HepG2 (cell line): Measurements from ENCODE around the gene EMC10. TPM values are rescaled to one million over a fixed set of nuclear protein-coding genes. Genes with fewer than 3 reads are reported as not detected.

Experiments
- ATAC-seq: fragments of 200-7000 bp; cut with Tn5 transposase; 3 replicates; pipeline ENCODE4 v1.9.1; 2020; ENCODE audit warnings: mild to moderate bottlenecking, moderate library complexity
- BruUV-seq: library from RNA; stranded (reverse); fragments of 400-500 nt; replicated peaks from 2 replicates; lab custom pipeline; 2021; lab: Mats Ljungman, UMichigan
- CTCF ChIA-PET: fragments of 300-600 bp; formaldehyde crosslinking; extraction: SDS; loops from one replicate; lab custom pipeline; 2021; ENCODE audit warnings: low total read pairs, inconsistent platforms, low intra/inter-chr PET ratio; lab: Yijun Ruan, JAX
- POLR2A ChIA-PET: fragments of 350-600 bp; sonication (Branson Sonifier 250); formaldehyde crosslinking; loops from one replicate; lab custom pipeline; 2020; ENCODE audit warnings: antibody characterized with exemption, inconsistent platforms; lab: Yijun Ruan, JAX
- DNase-seq: peaks from one replicate; pipeline ENCODE4 v3.0.0-alpha.2; 2015; ENCODE audit warnings: low spot score
- FAIRE-seq: peaks from 3 replicates; lab custom pipeline; 2011; peaks lifted over from hg19 to GRCh38; lab: Jason Lieb, UNC
- H2AFZ ChIP-seq: one replicate; pipeline ENCODE4 v1.6.1; 2011; ENCODE audit warnings: low read length, inconsistent platforms
- H3K27ac ChIP-seq: fragments of 300-600 bp; 3 replicates; pipeline ENCODE4 v1.8.0; 2011; ENCODE audit warnings: mixed run types, mild to moderate bottlenecking, mixed read lengths, low read length, inconsistent platforms; ENCODE audit not compliant: insufficient read depth; ENCODE audit errors: extremely low read length
- H3K27me3 ChIP-seq, 2 experiments: fragments of 200-600 bp in 1 of 2; 2 replicates in 1 of 2; 3 replicates in 1 of 2; pipeline versions ENCODE4 v1.6.0 to v1.8.0; 2011; ENCODE audit warnings: low read length in 2 of 2, mild to moderate bottlenecking in 2 of 2, moderate library complexity in 2 of 2, inconsistent platforms in 1 of 2; ENCODE audit not compliant: insufficient read depth in 2 of 2, control insufficient read depth in 1 of 2
- H3K36me3 ChIP-seq, 2 experiments: fragments of 200-600 bp in 1 of 2; replicated peaks in 1 of 2; 2 replicates in 1 of 2; 3 replicates in 1 of 2; pipeline versions ENCODE4 v1.5.1 to v1.8.0; 2011; ENCODE audit warnings: low read length in 2 of 2, inconsistent platforms in 1 of 2; ENCODE audit not compliant: insufficient read depth in 2 of 2, control insufficient read depth in 1 of 2
- H3K4me1 ChIP-seq: 2 replicates; pipeline ENCODE4 v1.5.1; 2012; ENCODE audit warnings: low read length, inconsistent platforms; ENCODE audit not compliant: insufficient read depth
- H3K4me2 ChIP-seq: 2 replicates; pipeline ENCODE4 v1.6.0; 2011; ENCODE audit warnings: low read depth, low read length, inconsistent platforms
- H3K4me3 ChIP-seq, 3 experiments: fragments of 200-600 bp in 1 of 3; sonication (generic), shearing (Covaris generic) in 1 of 3; replicated peaks in 1 of 3; 2 replicates each; pipeline ENCODE4 v1.5.1; 2011 to 2016; ENCODE audit warnings: low read length in 3 of 3, inconsistent platforms in 2 of 3, low read depth in 2 of 3, mild to moderate bottlenecking in 2 of 3, control low read depth in 1 of 3, mixed read lengths in 1 of 3; ENCODE audit not compliant: insufficient read depth in 1 of 3
- H3K79me2 ChIP-seq: one replicate; pipeline ENCODE4 v1.6.1; 2011; ENCODE audit warnings: low read length, inconsistent platforms; ENCODE audit not compliant: insufficient read depth
- H3K9ac ChIP-seq: 2 replicates; pipeline ENCODE4 v1.6.0; 2011; ENCODE audit warnings: mild to moderate bottlenecking, low read depth, low read length, inconsistent platforms; ENCODE audit not compliant: insufficient read depth
- H3K9me3 ChIP-seq: 2 replicates; pipeline ENCODE4 v1.5.1; 2012; ENCODE audit warnings: mild to moderate bottlenecking, low read length
- H4K20me1 ChIP-seq: 2 replicates; pipeline ENCODE4 v1.6.0; 2011; ENCODE audit warnings: inconsistent platforms, mild to moderate bottlenecking, low read length, moderate library complexity; ENCODE audit not compliant: insufficient read depth
- CBX5 ChIP-seq: sonication (generic); formaldehyde crosslinking; IDR thresholded peaks from 2 replicates; pipeline ENCODE4 v1.4.0; 2020; ENCODE audit warnings: missing genetic modification reagents, borderline replicate concordance
- EED ChIP-seq: sonication (generic); formaldehyde crosslinking; IDR thresholded peaks from 2 replicates; pipeline ENCODE4 v1.5.0; 2020; ENCODE audit warnings: mild to moderate bottlenecking, missing genetic modification reagents
- HNRNPLL ChIP-seq: fragments of 200-400 bp; formaldehyde crosslinking; IDR thresholded peaks from 2 replicates; pipeline ENCODE4 v1.6.1; 2017; ENCODE audit warnings: mild to moderate bottlenecking, low read depth, low read length; ENCODE audit not compliant: poor library complexity, severe bottlenecking
- MED13 ChIP-seq: sonication (generic); formaldehyde crosslinking; IDR thresholded peaks from 2 replicates; pipeline ENCODE4 v1.5.0; 2020; ENCODE audit warnings: missing genetic modification reagents
- MIER3 ChIP-seq: IDR thresholded peaks from 2 replicates; pipeline ENCODE4 v1.6.1; 2016; ENCODE audit warnings: missing compliant biosample characterization, borderline replicate concordance
- SRF ChIP-seq: IDR thresholded peaks from 2 replicates; pipeline ENCODE4 v1.6.1; 2011; ENCODE audit warnings: mild to moderate bottlenecking, low read depth, low read length, moderate library complexity
- ZBTB4 ChIP-seq: sonication (generic); formaldehyde crosslinking; IDR thresholded peaks from 2 replicates; pipeline ENCODE4 v1.4.0; 2020; ENCODE audit warnings: missing genetic modification reagents, mild to moderate bottlenecking, borderline replicate concordance
- ZFP1 ChIP-seq: IDR thresholded peaks from 2 replicates; pipeline ENCODE4 v1.6.1; 2016
- ZNF496 ChIP-seq: sonication (generic); formaldehyde crosslinking; IDR thresholded peaks from 2 replicates; pipeline ENCODE4 v1.8.1; 2023; ENCODE audit warnings: mild to moderate bottlenecking, moderate library complexity, missing genetic modification reagents; ENCODE audit not compliant: insufficient replicate concordance
- WGBS: methylation state at CpG from one replicate; pipeline ENCODE4 v1.1.6; 2017; ENCODE audit warnings: low lambda C conversion rate; 5-methylcytosine and 5-hydroxymethylcytosine counted together
- in situ Hi-C: cut with HindIII; loops from 2 replicates; pipeline ENCODE4 v1.10.0; 2017; ENCODE audit warnings: low pct_unique_long_range_greater_than_20kb; ENCODE audit not compliant: extremely low pct_ligation_motif_present
- intact Hi-C: fragments of 100-400 bp; cut with micrococcal nuclease; formaldehyde crosslinking; loops from one replicate; pipeline ENCODE4 v1.10.0; 2022; ENCODE audit not compliant: unreplicated experiment
- polyA plus RNA-seq, 8 experiments: library from polyadenylated mRNA; depleted of rRNA in 3 of 8; stranded (reverse) in 7 of 8; unstranded in 1 of 8; fragments of >200 nt; fragmentation: Illumina TruSeq in 4 of 8; extraction: Trizol in 4 of 8; gene quantifications; 2 replicates each; pipeline versions ENCODE4 v1.2.1 to v1.2.3, GENCODE V29; 2011 to 2016; ENCODE audit warnings: low read depth in 4 of 8, missing spikeins in 1 of 8, mixed read lengths in 1 of 8; ENCODE audit not compliant: insufficient read depth in 1 of 8
- total RNA-seq, 5 experiments: library from RNA; depleted of rRNA; stranded (reverse); fragments of >200 nt; fragmentation: Illumina TruSeq; extraction: Trizol; gene quantifications; 2 replicates each; pipeline ENCODE4 v1.2.3, GENCODE V29; 2016; ENCODE audit warnings: low read depth in 1 of 5
- TF ChIP-seq, protein P1 (sequence below): sonication (generic); formaldehyde crosslinking; IDR thresholded peaks from 2 replicates; pipeline ENCODE4 v1.5.0; 2020; ENCODE audit warnings: missing genetic modification reagents
- TF ChIP-seq, protein P2 (sequence below): sonication (generic); formaldehyde crosslinking; IDR thresholded peaks from 2 replicates; pipeline ENCODE4 v1.8.0; 2022; ENCODE audit warnings: mild to moderate bottlenecking, missing genetic modification reagents; ENCODE audit not compliant: insufficient replicate concordance

Gene EMC10
- total and polyA plus RNA-seq, 2 of the 13 experiments (the other 11 are each of a cell fraction or from before 2014, with no cell fraction given) = not detected

GRCh38 chr19:50501568-50502475 is 25.5 kb downstream of the EMC10 start (continued):
- TF ChIP-seq MIER3 (CRISPR knock-in tag) (no peak), EED (CRISPR knock-in tag) (no peak)
- TF ChIP-seq, protein P1, sequence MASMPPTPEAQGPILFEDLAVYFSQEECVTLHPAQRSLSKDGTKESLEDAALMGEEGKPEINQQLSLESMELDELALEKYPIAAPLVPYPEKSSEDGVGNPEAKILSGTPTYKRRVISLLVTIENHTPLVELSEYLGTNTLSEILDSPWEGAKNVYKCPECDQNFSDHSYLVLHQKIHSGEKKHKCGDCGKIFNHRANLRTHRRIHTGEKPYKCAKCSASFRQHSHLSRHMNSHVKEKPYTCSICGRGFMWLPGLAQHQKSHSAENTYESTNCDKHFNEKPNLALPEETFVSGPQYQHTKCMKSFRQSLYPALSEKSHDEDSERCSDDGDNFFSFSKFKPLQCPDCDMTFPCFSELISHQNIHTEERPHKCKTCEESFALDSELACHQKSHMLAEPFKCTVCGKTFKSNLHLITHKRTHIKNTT (CRISPR knock-in tag) = no peak

DNA sequence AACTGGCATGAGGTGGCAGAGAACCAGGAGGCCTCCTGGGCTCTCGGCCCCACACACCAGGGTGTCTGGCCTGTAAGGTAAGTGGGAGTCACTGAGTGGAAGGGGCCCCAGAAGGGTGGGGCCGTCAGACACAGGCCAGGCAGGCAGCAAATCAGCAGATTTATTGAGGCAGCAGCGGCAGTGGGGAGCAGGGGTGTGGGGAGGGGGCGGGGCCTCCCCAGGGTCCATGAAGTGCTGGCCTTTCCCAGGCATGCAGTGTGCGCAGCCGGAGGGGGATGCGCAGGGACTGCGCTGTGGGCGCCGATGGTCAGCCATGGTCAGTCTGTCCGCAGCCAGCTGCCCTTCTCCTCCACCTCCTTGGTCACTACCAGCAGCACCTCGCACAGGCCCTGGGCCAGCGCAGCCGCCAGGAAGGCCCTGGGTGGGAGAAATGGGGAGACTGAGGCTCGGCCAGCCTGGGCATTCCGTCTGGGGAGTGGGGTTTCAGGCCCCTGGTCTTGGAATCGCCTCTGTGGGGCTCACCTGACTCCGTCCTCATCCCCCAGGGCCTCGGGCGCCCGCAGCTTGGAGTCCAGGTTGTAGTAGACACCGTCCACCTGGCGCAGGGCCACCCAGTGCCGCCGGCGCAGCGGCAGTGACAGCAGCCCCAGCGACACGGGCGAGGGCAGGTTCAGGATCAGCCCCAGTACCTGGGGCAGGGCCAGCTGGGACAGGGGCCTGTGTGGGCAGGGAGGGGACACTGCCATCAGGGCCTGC is 29.7 kb downstream of the EMC10 start:
- H3K4me3 ChIP-seq = no peak overlapping the region
- DNase-seq (no peak), FAIRE-seq (no peak), ATAC-seq (no peak)
- BruUV-seq = no TSS peak
- H2AFZ ChIP-seq = no peak overlapping the region
- H3K27me3 ChIP-seq = no peaks in the 10 kb centered on the region; a peak in 2 of 5 replicates
- no peaks in the 10 kb centered on the region for H3K79me2 ChIP-seq
- 60% methylated on average over 10 of the region's 30 CpGs for WGBS
- H3K27ac ChIP-seq = no peak overlapping the region
- no peak overlapping the region for H3K4me2 ChIP-seq
- CTCF ChIA-PET = no interaction called here
- intact Hi-C loops (no loop called here), in situ Hi-C loops (no loop called here)
- no peaks in the 10 kb centered on the region for H3K36me3 ChIP-seq
- H3K9me3 ChIP-seq = no peaks in the 10 kb centered on the region
- H3K9ac ChIP-seq = no peak overlapping the region
- no peaks in the 10 kb centered on the region for H3K4me1 ChIP-seq
- POLR2A ChIA-PET = no interaction called here
- H4K20me1 ChIP-seq = no peaks in the 10 kb centered on the region
- no peak for TF ChIP-seq ZNF496 (CRISPR knock-in tag)
- no peak for TF ChIP-seq CBX5 (CRISPR knock-in tag)
- TF ChIP-seq, protein P2, sequence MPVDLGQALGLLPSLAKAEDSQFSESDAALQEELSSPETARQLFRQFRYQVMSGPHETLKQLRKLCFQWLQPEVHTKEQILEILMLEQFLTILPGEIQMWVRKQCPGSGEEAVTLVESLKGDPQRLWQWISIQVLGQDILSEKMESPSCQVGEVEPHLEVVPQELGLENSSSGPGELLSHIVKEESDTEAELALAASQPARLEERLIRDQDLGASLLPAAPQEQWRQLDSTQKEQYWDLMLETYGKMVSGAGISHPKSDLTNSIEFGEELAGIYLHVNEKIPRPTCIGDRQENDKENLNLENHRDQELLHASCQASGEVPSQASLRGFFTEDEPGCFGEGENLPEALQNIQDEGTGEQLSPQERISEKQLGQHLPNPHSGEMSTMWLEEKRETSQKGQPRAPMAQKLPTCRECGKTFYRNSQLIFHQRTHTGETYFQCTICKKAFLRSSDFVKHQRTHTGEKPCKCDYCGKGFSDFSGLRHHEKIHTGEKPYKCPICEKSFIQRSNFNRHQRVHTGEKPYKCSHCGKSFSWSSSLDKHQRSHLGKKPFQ (CRISPR knock-in tag) = no peak
- TF ChIP-seq ZBTB4 (CRISPR knock-in tag) = no peak
- no peak for TF ChIP-seq ZFP1 (CRISPR knock-in tag)
- no peak for TF ChIP-seq SRF
- no peak for TF ChIP-seq MED13
- TF ChIP-seq HNRNPLL = no peak
